Inflammatory macrophage treated with lipopolysaccharide for 1 hour (primary cell): ENCODE results near the gene VARS2.
"Not testable (repeated sequence)": the region's sequence is repeated elsewhere in the genome, so short reads cannot be mapped to it uniquely, and the experiment has no call there.

ENCODE experiments used
- DNase-seq, 2 donors: peaks; one replicate each; pipeline ENCODE4 v3.0.0-alpha.2; 2020 to 2022

VARS2 gene

DNA sequence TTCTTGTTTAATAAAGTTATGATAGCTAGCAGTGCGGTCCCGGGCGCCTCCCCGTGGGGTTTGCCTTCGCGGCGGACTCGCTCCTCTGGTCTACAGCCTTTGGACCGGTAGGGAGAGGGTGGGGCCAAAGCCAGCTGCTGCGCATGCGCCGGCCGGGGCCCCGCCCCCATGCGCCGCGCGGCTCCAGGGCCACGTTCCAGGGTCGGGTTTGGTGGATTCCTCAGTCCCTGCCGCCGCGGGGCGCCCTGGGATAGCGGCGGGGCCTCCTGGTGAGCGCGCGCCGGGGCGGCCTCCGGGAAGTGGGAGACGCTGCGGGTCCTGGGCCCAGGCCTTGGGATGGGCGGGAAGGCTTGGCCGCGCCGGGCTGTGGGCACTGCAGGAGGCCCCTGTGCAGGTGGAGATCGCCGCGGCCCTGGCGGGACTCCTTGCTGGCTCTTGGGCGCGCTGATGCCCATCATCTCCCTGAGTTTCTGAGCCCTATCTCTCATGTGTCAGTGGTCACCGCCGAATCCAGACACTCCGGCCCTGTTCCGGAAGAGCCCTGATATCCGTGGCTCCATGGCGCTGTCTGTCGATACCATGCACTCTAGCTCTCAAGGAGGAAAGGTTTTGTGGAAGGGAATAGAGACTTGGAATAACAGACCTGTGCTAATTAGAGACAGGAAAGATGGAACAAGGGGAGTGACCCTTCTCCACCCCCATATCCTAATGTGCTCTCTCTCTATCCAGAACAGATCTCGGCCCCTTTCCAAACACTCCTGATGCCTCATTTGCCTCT, at the start of gene VARS2:
TSS of gene VARS2 (plus strand) at position 163 of the 778 bp plus-strand sequence. CDS start at position 762, 599 bp downstream.
- DNase-seq = peak; percentile 83 to 91

DNA sequence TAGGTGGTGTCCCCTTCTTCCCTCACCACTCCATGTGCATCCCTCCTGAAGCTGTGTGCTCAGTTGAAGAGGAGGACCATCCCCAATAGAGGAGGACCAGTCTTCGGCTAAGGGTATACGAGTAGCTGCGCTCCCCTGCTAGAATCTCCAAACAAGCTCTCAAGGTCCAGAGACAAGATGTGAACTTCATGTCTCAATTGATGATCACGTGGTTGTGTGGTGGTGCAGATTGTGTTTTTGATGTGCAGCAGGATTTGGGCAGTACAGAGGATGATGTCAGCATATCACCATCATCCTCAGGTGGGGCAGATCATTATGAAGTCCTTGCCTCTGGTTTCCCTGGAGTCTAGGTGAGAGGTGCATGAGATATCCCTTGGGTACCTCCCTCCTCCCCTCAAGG, 49.7 kb upstream of the VARS2 start:
- no peak for DNase-seq

DNA sequence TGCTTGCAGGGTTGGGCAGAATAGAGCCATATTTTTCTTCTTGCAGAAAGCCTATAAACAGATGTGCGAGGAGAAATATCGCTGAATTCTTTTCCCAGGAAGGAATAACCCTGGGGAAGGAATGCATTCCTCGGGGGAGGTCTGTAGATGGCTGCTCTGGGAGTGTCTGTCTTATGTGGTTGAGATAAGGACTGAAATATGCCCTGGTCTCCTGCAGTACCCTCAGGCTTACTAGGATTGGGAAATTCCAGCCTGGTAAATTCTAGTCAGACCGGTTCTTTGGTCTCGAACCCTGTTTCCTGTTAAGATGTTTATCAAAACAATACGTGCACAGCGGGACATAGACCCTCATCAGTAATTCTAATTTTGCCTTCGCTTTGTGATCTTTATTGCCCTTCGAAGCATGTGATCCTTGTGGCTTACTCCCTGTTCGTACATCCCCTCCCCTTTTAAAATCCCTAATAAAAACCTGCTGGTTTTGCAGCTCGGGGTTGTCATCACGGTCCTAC, 44.7 kb upstream of the VARS2 start:
- DNase-seq = not testable (repeated sequence)

DNA sequence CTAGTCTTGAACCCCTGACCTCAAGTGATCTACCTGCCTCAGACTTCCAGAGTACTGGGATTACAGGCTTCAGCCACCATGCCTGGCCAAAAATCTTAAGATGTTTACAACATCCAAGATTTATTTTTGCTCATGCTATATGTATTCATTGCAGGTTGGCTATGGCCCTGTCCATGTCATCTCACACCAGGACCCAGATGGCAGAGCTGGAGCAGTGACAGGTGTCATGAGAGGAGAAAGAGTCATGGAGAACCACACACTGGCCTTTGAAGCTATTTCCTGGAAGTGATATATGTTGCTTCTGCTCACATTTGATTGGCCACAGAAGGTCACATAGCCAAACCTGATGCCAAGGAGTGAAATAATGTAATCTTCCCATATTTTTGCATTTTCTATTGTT, 43.5 kb upstream of the VARS2 start:
- DNase-seq = no peak

DNA sequence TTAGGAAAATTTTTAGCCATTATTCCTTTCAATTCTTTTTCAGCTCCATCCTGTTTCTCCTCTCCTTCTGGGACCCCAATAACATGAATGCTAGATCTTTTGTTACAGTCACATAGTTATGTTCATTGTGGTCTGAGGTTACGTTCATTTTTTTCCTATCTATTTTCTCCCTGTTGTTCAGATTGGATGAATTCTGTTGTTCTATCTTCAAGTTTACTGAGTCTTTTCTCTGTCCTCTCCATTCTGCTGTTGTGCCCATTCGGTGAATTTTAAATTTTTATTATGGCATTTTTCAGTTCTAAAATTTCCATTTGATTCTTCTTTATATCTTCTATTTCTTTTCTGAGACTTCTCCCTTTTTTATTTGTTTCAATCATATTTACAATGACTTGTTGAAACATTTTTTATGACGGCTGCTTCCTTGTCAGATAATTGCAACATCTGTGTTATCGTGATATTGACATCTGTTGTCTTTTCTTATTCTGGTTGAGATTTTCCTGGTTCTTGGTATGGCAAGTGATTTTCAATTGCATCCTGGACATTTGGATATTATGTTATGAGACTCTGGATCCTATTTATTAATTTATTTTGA, 42.4 kb upstream of the VARS2 start:
- DNase-seq = no peak

DNA sequence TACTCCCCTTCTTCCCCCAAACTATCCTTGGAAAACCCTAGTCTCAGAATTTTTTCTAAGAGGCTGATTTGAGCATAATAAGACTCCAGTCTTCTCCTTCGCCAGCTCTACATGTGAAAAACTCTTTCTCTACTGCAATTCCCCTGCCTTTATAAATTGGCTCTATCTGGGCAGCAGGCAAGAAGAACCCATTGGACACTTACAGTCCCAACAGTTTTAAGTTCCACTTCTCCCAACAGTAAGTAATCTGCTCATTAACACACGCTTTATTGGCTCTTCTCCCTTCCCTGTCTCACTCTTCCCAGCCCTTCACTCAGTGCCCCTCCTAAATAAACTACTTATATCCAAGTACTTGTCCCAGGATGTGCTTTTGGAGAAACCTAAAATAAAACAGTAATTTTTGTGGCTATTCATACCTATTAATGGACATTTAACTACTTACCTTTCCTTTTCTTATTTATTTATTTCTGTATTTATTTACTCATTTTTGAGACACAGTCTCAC, 40.8 kb upstream of the VARS2 start:
- no peak for DNase-seq

DNA sequence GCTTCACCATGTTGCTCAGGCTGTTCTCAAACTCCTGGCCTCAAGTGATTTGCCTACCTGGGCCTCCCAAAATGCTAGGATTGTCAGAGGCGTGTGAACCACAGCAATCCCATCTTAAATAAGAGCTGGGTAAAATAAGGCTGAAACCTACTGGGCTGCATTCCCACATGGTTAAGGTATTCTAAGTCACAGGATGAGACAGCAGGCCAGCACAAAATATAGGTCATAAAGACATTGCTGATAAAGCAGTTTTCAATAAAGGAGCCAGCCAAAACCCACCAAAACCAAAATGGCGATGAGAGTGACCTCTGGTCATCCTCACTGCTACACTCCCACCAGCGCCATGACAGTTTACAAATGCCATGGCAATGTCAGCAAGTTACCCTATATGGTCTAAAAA, 40.2 kb upstream of the VARS2 start:
- DNase-seq = not testable (repeated sequence)

DNA sequence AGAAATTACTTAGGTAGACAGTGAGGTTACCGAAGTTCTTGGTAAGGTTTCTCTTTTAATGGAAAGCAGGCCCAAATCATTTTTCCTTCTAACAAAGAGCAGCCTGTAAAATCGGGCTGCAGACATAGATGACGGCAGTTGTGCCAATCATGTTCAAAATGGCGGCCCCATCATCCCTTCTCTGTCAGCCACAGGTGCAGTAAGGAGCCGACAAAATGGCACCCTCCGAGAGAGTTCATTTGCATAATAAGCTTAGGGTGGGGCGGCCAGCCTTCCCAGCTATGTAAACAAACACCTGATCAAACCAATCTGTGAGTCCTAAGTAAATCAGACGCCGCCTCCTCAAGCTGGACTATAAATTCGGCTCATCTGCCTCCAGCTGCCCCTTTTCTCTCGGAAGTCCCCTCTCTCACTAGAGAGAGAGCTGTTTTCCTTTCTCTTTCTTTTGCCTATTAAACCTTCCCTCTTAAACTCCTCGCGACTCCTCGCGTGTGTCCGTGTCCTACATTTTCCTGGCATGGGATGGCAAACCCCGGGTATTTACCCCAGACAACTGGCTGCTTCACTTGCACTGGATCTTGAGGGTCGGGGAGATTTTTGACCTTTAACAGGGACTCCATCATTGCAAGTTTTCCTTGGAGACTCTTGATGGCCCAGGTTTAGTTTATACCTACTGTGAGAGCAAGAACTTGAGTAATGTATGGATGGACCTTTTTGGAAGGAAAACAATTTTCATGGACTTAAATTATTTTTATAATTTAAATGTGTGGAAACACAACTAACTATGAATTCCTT, 38.6 kb upstream of the VARS2 start:
- DNase-seq = no peak

DNA sequence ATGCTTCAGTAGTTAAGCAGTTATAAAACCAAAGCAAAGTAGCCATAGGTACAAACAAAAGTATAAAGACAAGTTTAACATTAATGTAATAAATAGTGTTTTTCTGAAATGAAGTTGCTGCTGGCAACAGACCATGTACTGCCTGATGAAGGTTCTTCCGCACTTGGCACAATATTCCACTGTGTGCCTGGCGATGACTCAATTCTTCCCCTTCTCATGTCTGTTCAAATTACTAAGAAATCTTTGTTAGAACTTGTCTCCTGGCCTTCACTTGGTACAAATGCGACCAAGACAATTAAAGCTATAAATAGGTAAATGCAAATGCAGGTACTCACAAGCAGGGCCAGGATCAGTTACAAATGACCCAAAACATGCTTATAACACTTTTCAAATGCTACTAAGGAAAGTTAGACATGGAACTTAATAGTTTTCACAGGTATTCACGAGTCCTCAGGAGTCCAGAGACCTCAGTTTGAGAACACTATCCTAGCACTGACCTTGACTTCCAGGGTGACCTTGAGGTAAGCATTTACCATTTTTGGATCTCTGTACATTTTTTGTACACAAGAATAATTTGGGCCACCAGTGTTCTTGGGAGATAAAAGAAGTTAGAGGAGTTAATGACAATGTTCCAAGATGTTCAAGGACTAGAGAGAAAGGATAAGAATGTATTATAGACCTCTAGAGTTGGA, 37.9 kb upstream of the VARS2 start:
- no peak for DNase-seq

DNA sequence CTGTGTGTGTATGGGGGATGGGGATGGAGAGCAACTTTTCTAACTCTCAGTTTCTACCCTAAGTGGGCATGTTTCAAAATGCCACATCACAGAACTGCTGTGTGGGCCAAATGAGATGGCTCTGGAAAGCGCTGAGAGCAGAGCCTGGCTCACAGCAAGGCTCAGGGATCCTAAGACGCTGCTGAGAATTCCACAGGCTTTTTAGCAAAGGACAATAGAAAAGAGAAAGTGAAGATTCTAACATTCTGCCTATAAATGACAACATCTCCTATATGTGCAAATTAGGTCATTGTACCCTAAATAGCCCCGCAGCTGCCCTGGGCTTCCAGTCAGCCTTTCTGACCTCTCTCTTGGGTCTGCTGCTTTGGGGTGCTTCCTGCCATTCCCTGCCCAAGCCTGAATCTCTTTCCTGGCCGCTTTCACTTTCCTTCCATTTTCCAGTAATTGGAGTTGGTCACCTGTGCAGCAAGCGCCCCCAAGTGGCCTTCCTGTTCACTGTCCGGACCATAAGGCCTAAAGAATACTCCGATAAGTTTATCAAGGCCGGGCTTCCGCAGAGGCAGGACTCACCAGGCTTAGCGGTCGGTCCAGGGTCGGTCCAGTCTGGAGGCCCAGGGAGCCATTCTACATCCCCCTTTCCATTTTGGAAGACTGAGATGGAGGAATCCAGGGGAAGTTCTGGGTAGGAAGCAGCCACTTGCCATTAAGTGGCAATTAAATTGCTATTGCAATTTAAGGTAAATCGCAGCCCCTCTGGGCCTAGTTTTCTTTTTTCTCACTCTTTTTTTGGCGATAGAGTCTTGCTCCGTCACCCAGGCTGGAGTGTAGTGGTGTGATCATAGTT, 36.4 kb upstream of the VARS2 start:
- peak; percentile 76 to 91 for DNase-seq

DNA sequence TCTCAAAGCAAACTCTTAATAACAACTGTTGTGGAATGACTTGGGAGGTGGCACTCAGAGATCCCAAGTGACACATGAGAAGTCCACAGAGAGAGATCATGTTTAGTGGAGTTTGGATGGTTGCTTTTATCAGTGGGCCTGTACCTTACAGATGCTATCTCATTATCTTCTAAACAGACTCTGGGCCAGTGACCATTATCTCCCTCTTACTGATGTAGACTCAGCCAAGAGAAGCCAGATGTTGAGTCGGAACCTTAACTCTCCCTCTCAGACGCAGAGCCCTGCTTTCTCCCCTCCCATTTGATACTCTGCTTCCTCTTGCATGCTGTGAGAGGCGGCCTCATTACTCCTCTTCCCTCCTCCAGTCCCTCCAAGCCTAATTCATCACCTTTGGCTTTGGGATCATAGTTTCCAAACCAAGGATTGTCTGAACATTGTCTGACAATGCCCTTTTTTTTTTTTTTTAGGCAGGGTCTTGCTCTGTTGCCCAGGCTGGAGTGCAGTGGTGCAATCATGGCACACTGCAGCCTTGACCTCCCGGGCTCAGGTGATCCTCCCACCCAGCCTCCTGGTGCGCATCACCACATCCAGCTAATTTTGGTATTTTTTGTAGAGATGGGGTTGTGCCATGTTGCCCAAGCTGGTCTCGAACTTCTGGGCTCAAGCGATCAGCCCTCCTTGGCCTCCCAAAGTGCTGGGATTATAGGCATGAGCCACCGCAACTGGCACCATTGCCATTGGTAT, 34.2 kb upstream of the VARS2 start:
- DNase-seq = no peak

DNA sequence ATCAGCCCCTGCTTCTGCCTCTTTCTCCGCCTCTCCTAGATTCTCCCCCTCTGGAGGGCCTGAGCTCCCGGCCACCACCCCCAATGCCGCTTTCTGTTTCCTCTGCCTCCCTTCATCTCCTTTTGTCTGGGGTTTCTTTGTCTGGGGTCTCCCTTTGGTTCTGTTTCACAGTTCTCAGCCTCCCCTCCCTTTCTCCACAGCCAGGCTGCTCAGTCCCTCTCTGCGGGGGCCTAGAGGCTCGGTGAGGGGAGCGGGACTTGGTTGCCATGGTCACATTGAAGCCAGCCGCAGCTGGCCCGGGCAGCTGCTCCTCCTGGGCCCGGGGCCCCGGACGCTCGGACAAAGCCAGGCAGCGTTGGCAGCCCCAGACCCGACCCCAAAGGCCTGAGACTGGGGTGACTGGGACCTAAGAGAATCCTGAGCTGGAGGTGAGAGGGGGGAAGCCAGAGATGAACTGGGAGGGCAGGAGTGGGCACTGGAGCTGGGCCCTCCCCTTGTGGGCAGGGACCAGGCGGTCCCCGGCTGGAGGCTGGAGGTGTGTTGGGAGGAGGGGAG, 33.3 kb upstream of the VARS2 start:
- DNase-seq = no peak

DNA sequence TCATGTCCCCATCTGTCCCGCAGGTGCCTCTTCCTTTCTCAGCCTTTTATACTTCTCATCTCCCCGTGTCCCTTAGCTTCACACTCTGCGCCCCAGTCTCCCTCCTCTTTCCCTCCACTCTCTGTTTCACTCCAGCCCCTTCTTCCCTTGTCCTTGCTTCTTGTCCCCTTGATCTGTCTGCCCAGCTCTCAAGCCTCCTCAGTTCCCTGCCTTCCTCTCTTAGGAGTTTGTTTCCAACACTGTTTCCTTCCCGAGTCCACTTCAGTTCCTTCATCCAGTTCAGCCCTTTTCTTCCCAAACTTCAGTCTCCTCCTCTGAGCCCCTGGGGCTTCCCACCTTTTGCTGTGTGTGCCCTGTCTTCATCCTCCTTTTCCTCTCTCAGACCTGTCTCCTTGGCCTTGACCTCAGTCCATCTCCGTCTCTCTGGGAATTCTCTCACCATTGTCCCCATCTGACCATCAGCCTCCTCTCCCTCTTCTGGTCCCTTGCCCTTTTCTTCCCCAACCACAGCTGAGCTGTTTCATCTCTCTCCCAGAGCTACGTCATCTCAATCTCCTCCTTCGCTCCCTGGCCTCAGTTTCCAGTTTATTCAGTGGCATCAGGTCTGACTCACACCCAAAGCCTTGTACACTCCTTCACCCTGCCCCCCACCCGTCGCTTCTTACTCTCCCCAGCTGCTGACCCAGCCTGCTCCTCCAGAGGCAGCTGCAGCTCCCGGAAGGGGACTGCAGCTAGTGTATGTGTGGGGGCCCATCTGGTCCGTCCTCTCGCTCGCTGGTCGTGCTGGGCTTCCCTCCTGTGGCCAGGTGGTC, 32.4 kb upstream of the VARS2 start:
- DNase-seq = no peak

DNA sequence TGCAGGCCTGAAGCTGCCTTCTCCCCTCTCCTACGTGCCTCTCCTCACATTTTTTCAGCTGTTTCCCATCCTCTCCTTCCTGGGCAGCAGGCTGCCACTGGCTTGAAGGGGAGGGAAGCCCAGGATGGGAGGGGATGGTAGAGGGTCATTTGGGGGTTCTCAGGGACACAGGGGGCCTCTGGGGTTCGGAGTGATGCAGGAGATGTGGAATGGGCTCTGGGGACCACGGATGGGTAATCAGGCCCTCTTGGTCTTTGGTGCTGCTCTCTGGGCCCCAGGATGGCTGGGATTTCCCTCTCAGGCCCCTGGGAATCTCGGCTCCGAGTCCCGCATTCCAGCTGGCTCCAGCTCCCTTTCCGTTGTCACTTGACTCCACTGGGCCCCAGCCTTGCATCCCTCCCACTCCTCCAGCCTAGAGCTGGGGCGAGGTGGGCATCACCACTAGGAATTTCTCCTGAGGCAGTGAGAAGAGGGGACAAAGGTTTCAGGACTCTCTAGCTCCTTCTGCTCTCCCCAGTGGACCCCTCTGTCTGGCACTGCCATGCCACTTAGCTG, 31.8 kb upstream of the VARS2 start:
- DNase-seq = no peak

DNA sequence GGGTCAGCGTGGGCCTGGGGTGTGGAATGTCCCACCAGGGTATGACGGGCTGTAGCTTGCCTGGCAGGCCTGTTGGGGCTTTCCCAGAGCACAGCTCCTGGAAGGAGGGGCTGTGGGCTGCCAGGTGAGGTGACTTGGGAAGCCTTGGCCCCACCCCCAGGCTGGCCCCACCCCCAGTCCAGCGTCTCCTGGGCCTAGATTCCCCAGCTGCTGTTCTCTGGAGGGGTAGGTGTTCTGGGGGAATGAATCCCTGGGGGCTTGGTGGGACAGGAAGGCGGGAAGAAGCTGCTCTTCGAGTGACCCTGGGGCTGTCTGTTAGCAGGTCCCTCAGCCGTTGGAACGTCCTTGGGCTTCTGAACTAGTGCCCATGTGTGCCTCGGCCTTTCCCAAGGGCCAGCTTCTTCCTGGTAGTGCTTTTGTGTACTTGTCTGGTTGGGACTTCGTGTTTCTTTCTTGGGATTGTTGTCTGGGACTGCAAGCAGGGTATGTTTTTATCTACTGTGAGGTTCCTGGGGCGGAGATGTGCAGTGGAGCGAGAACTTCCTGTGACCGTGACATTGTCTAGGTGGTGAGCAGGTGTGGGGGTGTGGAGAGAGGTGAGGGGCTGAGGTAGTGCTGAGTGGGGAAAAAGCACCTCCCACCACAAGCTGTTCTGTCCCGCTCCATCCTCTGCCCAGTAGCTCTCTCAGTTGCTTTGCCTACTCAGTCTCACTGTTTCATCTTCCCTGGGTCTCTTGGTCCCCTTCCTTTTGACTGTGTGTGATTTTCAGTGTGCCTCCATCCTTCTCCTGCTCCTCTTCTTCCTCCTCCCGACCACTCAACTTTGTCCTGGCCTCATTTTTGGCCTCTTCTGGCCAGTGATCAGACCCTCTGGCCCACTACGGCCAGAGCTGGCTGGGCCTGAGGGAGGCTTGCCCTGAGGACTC, 31.0 kb upstream of the VARS2 start:
- no peak for DNase-seq

DNA sequence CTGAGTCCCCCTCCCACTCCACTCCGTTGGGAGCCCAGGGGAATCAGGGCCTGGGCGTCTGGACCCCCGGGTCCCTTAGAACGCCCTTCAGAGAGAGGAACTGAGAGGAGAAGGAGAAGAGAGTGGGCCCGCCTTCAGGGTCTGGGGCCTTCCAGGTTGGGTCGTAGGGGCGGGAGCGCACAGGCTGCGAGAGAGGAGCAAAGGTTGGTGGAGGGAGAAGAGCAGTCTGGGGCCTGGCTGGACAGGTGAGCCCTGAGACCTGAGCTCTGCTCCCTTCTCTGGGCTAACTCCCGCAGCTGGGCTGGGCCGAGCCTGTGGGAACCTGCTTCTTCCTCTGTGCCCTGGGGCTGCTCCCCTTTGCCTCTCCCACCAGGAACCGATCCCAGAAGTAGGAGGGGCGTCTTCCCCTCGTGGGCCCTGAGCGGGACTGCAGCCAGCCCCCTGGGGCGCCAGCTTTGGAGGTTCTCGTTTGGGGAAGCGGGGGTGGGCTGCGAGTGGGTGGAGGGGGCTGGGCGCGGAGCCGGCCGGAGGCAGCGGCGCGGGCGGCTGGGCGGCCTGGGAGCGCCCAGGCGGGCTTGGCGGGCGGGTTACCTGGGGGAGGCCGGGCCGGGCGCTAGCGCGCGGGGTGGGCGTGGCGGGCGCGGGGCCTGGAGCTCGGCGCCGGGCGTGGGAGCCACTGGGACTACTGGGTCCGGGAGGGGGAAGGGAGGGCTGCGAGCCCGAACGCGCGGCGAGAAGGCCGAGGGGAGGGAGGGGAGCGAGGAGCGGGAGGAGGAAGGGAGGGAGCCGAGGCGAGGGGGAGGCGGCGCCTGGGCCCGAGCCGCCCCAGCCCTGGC, 30.1 kb upstream of the VARS2 start, which contains the start of gene DDR1:
TSS of gene DDR1 (plus strand) at position 835 of the 836 bp plus-strand sequence. CDS start 4,211 bp downstream, outside the sequence.
- DNase-seq = peak in 1 of 2 donors; percentile 12
